NCI-H774 (cell line): ENCODE results near the gene DDX3X.
"Not testable (repeated sequence)": the region's sequence is repeated elsewhere in the genome, so short reads cannot be mapped to it uniquely, and the experiment has no call there.

Source experiments
- DNase-seq: peaks from one replicate; lab custom pipeline; 2025; lab: John Stamatoyannopoulos, UW

Gene DDX3X

DNA sequence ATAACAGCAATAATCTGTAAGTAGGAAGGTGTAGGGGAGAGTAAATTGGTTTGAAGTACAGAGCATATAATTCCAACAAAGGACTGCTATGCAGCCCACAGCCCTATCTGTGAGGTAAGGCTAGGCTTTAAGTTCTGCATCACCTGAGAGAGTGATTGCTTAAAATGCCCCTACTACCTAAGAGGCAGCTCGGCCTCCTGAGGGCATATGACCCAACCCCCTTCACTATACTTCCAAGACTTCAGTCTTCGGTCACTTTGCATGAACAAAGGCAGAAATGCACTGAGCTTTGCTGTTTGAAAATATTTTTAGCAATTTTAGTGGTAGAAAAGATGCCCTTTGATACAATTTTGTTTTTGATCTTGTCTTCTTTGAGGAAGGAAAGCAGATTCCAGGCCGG lies 4.9 kb upstream of the DDX3X start:
- no peak for DNase-seq

- DNase-seq, result no peak
Observed at GRCh38 chrX:41332005-41332404, 2.0 kb upstream of the DDX3X start.

GRCh38 chrX:41332408-41333002 lies 1.5 kb upstream of the DDX3X start:
- DNase-seq, result no peak

DNA sequence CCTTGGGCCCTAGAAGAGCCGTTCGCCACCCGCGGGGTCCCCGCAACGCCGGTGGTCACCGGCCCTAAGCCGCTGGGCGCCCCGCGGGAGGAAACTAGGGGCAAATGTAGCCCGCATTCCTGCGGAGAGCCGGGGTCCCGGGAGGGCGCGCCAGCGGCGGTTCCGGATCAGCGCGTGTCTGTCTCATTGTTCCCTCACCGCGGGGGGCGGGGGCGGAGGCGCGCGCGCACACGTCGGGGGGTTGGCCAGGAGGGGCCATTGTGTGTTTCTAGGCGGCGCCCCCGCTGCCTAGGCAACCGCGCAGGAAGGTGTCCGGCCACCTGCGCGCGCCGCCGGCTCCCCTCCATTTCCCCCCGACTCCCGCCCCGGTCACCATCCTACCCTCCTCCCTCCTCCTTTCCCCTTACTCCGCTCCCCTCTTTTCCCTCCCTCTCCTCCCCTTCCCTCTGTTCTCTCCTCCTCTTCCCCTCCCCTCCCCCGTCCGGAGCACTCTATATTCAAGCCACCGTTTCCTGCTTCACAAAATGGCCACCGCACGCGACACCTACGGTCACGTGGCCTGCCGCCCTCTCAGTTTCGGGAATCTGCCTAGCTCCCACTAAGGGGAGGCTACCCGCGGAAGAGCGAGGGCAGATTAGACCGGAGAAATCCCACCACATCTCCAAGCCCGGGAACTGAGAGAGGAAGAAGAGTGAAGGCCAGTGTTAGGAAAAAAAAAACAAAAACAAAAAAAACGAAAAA lies 789 bp upstream of the DDX3X start:
- peak; percentile 90 for DNase-seq

GRCh38 chrX:41334363-41335197 lies 618 bp downstream of the DDX3X start:
- peak; percentile 58 for DNase-seq

- no peak for DNase-seq
Observed at GRCh38 chrX:41335198-41335957, 1.4 kb downstream of the DDX3X start.

- DNase-seq, result no peak
Observed at GRCh38 chrX:41335958-41336331, 2.0 kb downstream of the DDX3X start.

DNA sequence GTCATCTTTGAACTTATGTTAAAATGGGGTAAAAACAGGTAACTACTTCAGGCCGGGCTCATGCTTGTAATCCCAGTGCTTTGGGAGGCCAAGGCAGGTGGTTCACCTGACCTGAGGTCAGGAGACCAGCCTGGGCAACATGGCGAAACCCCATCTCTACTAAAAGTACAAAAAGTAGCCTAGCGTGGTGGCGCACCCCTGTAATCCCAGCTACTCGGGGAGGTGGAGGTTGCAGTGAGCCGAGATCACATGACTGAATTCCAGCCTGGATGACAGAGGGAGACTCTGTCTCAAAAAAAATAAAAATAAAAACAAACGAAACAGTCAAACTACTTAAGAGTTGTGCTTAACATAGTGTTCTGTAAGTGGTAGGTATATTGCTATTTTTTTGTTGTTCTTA lies 2.5 kb downstream of the DDX3X start:
- no peak for DNase-seq

- no peak for DNase-seq
Observed at GRCh38 chrX:41337140-41337539, 3.2 kb downstream of the DDX3X start.

GRCh38 chrX:41338436-41338835 lies 4.5 kb downstream of the DDX3X start:
- DNase-seq, result no peak

- DNase-seq, result no peak
Observed at GRCh38 chrX:41339148-41339547, 5.2 kb downstream of the DDX3X start.

- no peak for DNase-seq
Observed at GRCh38 chrX:41344053-41344452, 10.1 kb downstream of the DDX3X start.

- no peak for DNase-seq
Observed at GRCh38 chrX:41347186-41347585, 13.2 kb downstream of the DDX3X start.

GRCh38 chrX:41348551-41348950 lies 14.6 kb downstream of the DDX3X start:
- no peak for DNase-seq

DNA sequence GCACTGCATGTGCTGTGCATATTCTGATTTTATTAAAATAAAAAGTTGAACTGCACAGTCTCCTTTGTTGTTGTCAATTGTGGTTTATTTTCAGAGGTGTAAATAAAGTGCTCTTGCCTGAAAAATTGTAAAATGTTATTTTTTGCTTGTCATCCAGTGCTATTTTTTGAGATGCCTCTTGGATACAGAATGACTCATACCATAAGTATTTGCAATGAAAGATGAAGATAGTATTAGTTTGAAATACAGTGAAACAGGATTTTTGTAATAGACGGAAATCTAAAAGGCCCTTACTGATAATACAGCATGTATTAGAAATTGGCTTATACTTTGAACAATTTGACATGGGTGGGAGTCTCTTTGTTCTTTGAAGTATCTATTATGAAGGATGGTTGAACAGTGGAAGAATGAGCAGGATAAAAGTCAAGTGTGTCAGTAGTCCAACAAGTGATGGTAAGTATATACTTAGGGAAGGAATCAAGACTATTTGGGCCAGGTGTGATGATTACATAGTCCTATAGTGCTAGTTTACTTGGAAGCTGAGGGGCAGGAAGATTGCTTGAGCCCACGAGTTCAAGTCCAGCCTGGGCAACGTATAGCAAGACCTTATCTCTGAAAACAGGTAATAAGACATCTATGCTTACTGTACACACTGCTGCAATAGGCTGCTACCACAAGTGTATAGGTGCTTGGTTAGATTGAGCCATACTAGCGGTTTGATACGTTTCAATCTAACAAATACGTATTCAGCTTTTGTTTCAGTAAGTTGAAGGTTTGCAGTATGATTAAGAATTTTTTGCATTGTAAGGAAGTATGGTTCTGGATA lies 16.4 kb downstream of the DDX3X start:
- no peak for DNase-seq

- DNase-seq, result no peak
Observed at GRCh38 chrX:41350976-41351569, 17.1 kb downstream of the DDX3X start.

GRCh38 chrX:41351923-41352322 lies 18.0 kb downstream of the DDX3X start:
- DNase-seq, result no peak

DNA sequence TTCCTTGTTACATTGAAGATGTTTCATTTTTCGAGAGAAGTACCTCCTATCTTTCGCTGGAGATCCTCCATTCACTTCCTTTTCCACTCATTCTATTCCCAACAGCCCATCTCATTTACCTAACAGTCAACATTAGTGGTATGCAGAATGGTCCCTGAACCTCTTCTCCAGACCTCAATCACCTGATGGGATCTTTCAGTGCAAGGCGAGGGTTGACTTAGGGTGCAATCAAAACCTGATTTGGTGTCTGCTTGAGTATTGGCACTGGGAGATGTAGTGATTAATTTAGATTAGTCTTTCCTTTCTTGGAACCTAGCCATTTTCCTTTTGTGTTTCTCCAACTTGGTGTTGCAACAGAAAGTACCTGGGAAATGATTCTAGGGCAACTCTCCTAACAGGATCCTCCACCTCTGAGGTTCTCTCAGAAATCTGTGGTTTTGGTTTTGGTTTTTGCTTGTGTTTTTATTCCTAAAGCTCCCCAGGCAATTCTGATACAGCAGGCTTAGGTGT lies 18.4 kb downstream of the DDX3X start:
- no peak for DNase-seq

DNA sequence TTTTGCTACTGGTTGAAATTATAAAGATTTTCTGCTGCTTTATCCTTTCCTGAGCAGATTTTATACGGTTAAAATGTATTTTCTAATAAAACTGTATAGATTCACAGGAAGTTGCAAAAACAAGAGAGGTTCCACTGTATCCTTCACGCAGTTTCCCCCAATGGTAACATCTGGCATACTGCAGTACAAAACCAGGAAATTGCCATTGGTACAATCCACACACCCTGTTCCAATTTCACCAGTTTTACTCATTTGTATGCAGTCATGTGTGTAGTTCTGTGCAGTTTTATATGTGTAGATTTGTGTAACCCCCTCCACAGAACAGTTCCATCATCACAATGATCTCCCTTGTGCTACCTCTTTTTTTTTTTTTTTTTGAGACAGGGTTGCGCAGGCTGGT lies 20.0 kb downstream of the DDX3X start:
- no peak for DNase-seq

- no peak for DNase-seq
Observed at GRCh38 chrX:41369152-41369551, 35.2 kb downstream of the DDX3X start.

DNA sequence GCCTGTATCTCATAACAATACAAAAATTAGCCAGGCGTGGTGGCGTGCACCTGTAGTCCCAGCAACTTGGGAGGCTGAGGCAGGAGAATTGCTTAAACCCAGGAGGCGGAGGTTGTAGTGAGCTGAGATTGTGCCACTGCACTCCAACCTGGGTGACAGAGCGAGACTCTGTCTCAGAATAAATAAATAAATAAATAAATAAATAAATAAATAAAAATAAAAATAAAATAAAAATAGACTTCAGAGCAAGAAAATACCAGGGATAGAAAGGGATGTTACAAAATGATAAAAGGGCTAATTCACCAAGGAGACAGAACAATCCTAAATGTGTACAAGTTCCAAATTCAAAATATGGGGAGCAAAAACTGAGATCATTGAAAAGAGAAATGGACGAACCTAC lies 37.6 kb downstream of the DDX3X start:
- DNase-seq, result not testable (repeated sequence)
